GM12878 (cell line): Measurements from ENCODE around the gene ALCAM. TPM values are rescaled to one million over a fixed set of nuclear protein-coding genes. Genes with fewer than 3 reads are reported as not detected.

Experiments
- ATAC-seq: fragments of 200-7000 bp; cut with Tn5 transposase; 3 replicates; pipeline ENCODE4 v1.9.1; 2020; ENCODE audit warnings: mild to moderate bottlenecking, moderate library complexity
- BruUV-seq: library from RNA; stranded (reverse); fragments of 400-500 nt; replicated peaks from 2 replicates; lab custom pipeline; 2021; lab: Mats Ljungman, UMichigan
- CTCF ChIA-PET: fragments of 300-600 bp; sonication (Branson Sonifier 250); formaldehyde crosslinking; extraction: SDS; loops from one replicate; lab custom pipeline; 2021; ENCODE audit warnings: inconsistent platforms; lab: Yijun Ruan, JAX
- POLR2A ChIA-PET: fragments of 350-600 bp; formaldehyde crosslinking; extraction: SDS; loops from one replicate; lab custom pipeline; 2021; ENCODE audit warnings: inconsistent platforms; lab: Charles Lee
- RAD21 ChIA-PET: fragments of 300-600 bp; sonication (Branson Sonifier 250); formaldehyde crosslinking; loops from one replicate; lab custom pipeline; 2023; ENCODE audit warnings: antibody characterized with exemption; ENCODE audit not compliant: unreplicated experiment; lab: Charles Lee
- SMC1A ChIA-PET: fragments of 300-600 bp; sonication (Branson Sonifier 250); formaldehyde crosslinking; loops from one replicate; lab custom pipeline; 2023; ENCODE audit not compliant: unreplicated experiment, uncharacterized antibody; lab: Charles Lee
- DNase-seq: peaks from one replicate; pipeline ENCODE4 v3.0.0-alpha.2; 2011; ENCODE audit warnings: low read depth, low spot score
- FAIRE-seq: peaks from 3 replicates; lab custom pipeline; 2011; peaks lifted over from hg19 to GRCh38; lab: Jason Lieb, UNC
- H2AFZ ChIP-seq: 2 replicates; pipeline ENCODE4 v1.6.0; 2011; ENCODE audit warnings: low read depth, low read length, control low read depth; ENCODE audit not compliant: control insufficient read depth
- H3K27ac ChIP-seq: 2 replicates; pipeline ENCODE4 v1.5.1; 2011; ENCODE audit warnings: control low read depth; ENCODE audit not compliant: control insufficient read depth, insufficient read depth
- H3K27me3 ChIP-seq, 2 experiments: replicated peaks in 1 of 2; 2 replicates each; pipeline versions ENCODE4 v1.6.0 to v1.6.1; 2011; ENCODE audit warnings: low read length in 1 of 2; ENCODE audit not compliant: control insufficient read depth in 2 of 2, insufficient read depth in 2 of 2
- H3K36me3 ChIP-seq, 2 experiments: 2 replicates each; pipeline ENCODE4 v1.5.1; 2011; ENCODE audit warnings: low read length in 1 of 2; ENCODE audit not compliant: control insufficient read depth in 2 of 2, insufficient read depth in 2 of 2
- H3K4me1 ChIP-seq: 2 replicates; pipeline ENCODE4 v1.6.1; 2011; ENCODE audit warnings: mild to moderate bottlenecking, low read length, moderate library complexity, mixed read lengths; ENCODE audit not compliant: control insufficient read depth, insufficient read depth
- H3K4me2 ChIP-seq: 2 replicates; pipeline ENCODE4 v1.6.0; 2011; ENCODE audit warnings: control low read depth; ENCODE audit not compliant: control insufficient read depth, insufficient read depth
- H3K4me3 ChIP-seq: fragments of 200-600 bp; sonication (generic); 2 replicates; pipeline ENCODE4 v1.5.1; 2016
- H3K79me2 ChIP-seq: 2 replicates; pipeline ENCODE4 v1.6.0; 2011; ENCODE audit warnings: low read length; ENCODE audit not compliant: control insufficient read depth, insufficient read depth
- H3K9ac ChIP-seq: 2 replicates; pipeline ENCODE4 v1.8.0; 2011; ENCODE audit warnings: low read length, control low read depth, mixed read lengths; ENCODE audit not compliant: control insufficient read depth, insufficient read depth
- H3K9me3 ChIP-seq: replicated peaks from 3 replicates; pipeline ENCODE4 v1.5.1; 2011; ENCODE audit warnings: mild to moderate bottlenecking, low read length; ENCODE audit not compliant: control insufficient read depth, insufficient read depth
- H4K20me1 ChIP-seq: 2 replicates; pipeline ENCODE4 v1.6.0; 2011; ENCODE audit not compliant: control insufficient read depth, insufficient read depth
- ATF2 ChIP-seq: IDR thresholded peaks from 2 replicates; pipeline ENCODE4 v1.6.1; 2012; ENCODE audit warnings: low read length, inconsistent platforms
- ATF3 ChIP-seq: IDR thresholded peaks from 2 replicates; pipeline ENCODE4 v1.6.1; 2011; ENCODE audit warnings: low read depth, mild to moderate bottlenecking, low read length, moderate library complexity, borderline replicate concordance; ENCODE audit errors: extremely low read depth
- BCL3 ChIP-seq: IDR thresholded peaks from 2 replicates; pipeline ENCODE4 v1.6.1; 2011; ENCODE audit warnings: borderline replicate concordance, low read depth, mild to moderate bottlenecking, moderate library complexity, low read length; ENCODE audit not compliant: insufficient read depth, poor library complexity, severe bottlenecking
- CEBPB ChIP-seq, 2 experiments: fragments of 150-350 bp in 1 of 2; IDR thresholded peaks; 2 replicates each; pipeline ENCODE4 v1.6.1; 2012 to 2014; ENCODE audit warnings: low read depth in 2 of 2, low read length in 2 of 2, borderline replicate concordance in 1 of 2, inconsistent platforms in 1 of 2
- CHD1 ChIP-seq: IDR thresholded peaks from 2 replicates; pipeline ENCODE4 v1.6.1; 2012; ENCODE audit warnings: low read depth, low read length, improper control_type of control experiment
- CTCF ChIP-seq, 3 experiments: IDR thresholded peaks in 2 of 3; conservative IDR thresholded peaks in 1 of 3; 2 replicates each; pipeline ENCODE4 v1.5.1; 2011; ENCODE audit warnings: low read depth in 3 of 3, low read length in 3 of 3, mild to moderate bottlenecking in 3 of 3, control low read depth in 2 of 3, moderate library complexity in 2 of 3, inconsistent platforms in 1 of 3, mixed read lengths in 1 of 3; ENCODE audit not compliant: control insufficient read depth in 2 of 3, insufficient read depth in 1 of 3; ENCODE audit errors: extremely low read depth in 1 of 3
- HDGF ChIP-seq: fragments of 450-650 bp; IDR thresholded peaks from 2 replicates; pipeline ENCODE4 v1.6.1; 2016; ENCODE audit warnings: antibody characterized with exemption
- KDM1A ChIP-seq: fragments of 200-600 bp; sonication (generic); IDR thresholded peaks from 2 replicates; pipeline ENCODE4 v1.6.1; 2016; ENCODE audit warnings: borderline replicate concordance
- LARP7 ChIP-seq: fragments of 450-650 bp; IDR thresholded peaks from 2 replicates; pipeline ENCODE4 v1.6.1; 2017; ENCODE audit warnings: mild to moderate bottlenecking
- MAX ChIP-seq: IDR thresholded peaks from 2 replicates; pipeline ENCODE4 v1.6.1; 2012; ENCODE audit warnings: low read depth, low read length, improper control_type of control experiment
- PKNOX1 ChIP-seq: fragments of 450-650 bp; IDR thresholded peaks from 2 replicates; pipeline ENCODE4 v1.6.1; 2016; ENCODE audit warnings: mild to moderate bottlenecking
- RAD21 ChIP-seq: IDR thresholded peaks from 2 replicates; pipeline ENCODE4 v1.6.1; 2011; ENCODE audit warnings: mild to moderate bottlenecking, low read depth, low read length, moderate library complexity; ENCODE audit not compliant: insufficient read depth
- RAD51 ChIP-seq: fragments of 450-650 bp; IDR thresholded peaks from 2 replicates; pipeline ENCODE4 v1.6.1; 2016; ENCODE audit warnings: moderate library complexity, mild to moderate bottlenecking, inconsistent platforms
- TARDBP ChIP-seq: IDR thresholded peaks from 2 replicates; pipeline ENCODE4 v1.6.1; 2016; ENCODE audit warnings: borderline replicate concordance
- YY1 ChIP-seq: IDR thresholded peaks from 2 replicates; pipeline ENCODE4 v1.6.1; 2011; ENCODE audit warnings: low read depth, mild to moderate bottlenecking, low read length
- WGBS: methylation state at CpG from one replicate; pipeline ENCODE4 v1.1.6; 2016; ENCODE audit warnings: low lambda C conversion rate; ENCODE audit not compliant: insufficient replicate concordance, insufficient coverage; ENCODE audit errors: missing lambda C conversion rate; 5-methylcytosine and 5-hydroxymethylcytosine counted together
- in situ Hi-C: fragments of 300-500 bp; cut with MboI; formaldehyde crosslinking; loops from 9 replicates; pipeline ENCODE4 v1.14.3; 2018; ENCODE audit warnings: mixed read lengths
- intact Hi-C: fragments of 100-400 bp; cut with micrococcal nuclease; formaldehyde crosslinking; loops from one replicate; pipeline ENCODE4 v1.14.2; 2022; ENCODE audit not compliant: unreplicated experiment
- polyA plus RNA-seq, 11 experiments: library from polyadenylated mRNA; depleted of rRNA in 4 of 11; unstranded in 6 of 11; stranded (reverse) in 5 of 11; fragments of >200 nt; fragmentation: Nextera tagmentation in 4 of 11; fragmentation: Illumina TruSeq in 1 of 11; extraction: Ambion mirVana in 4 of 11; extraction: Trizol in 1 of 11; gene quantifications; 1 replicate in 1 of 11; 2 replicates in 10 of 11; pipeline versions ENCODE4 v1.2.1 to v1.2.3, GENCODE V29; 2011 to 2016; ENCODE audit warnings: inconsistent platforms in 2 of 11, missing spikeins in 2 of 11, low read depth in 1 of 11
- total RNA-seq, 4 experiments: library from RNA; depleted of rRNA in 3 of 4; stranded (reverse); fragments of >200 nt in 3 of 4; fragmentation: Illumina TruSeq in 1 of 4; extraction: Trizol in 1 of 4; gene quantifications; 2 replicates each; pipeline versions ENCODE4 v1.2.1 to v1.2.3, GENCODE V29; 2013 to 2021

The ALCAM gene
- total and polyA plus RNA-seq, 10 of the 15 experiments (the other 5 are each of a cell fraction or from before 2014, with no cell fraction given), result 12.2 to 54.2 (median 32.6) TPM

- DNase-seq (no peak), FAIRE-seq (no peak), ATAC-seq (no peak)
- H4K20me1 ChIP-seq, result no peaks in the 10 kb centered on the region
- H3K9ac ChIP-seq, result no peak overlapping the region
- intact Hi-C loops (no loop called here), in situ Hi-C loops (no loop called here)
- H2AFZ ChIP-seq, result no peak overlapping the region
- H3K4me2 ChIP-seq, result no peak overlapping the region
- no peaks in the 10 kb centered on the region for H3K79me2 ChIP-seq
- CTCF ChIA-PET, result no interaction called here
- no peaks in the 10 kb centered on the region for H3K4me1 ChIP-seq
- H3K27me3 ChIP-seq, result no peaks in the 10 kb centered on the region
- H3K9me3 ChIP-seq, result no peaks in the 10 kb centered on the region
- SMC1A ChIA-PET, result no interaction called here
- BruUV-seq, result no TSS peak
- RAD21 ChIA-PET, result no interaction called here
- POLR2A ChIA-PET, result no interaction called here
- H3K36me3 ChIP-seq, result peaks cover 3 to 12% of the 10 kb centered on the region in 2 experiments
- WGBS, result 56% methylated on average over 3 of the region's 3 CpGs
- no peak overlapping the region for H3K27ac ChIP-seq
- H3K4me3 ChIP-seq, result no peak overlapping the region
- no peak for TF ChIP-seq ATF2
- TF ChIP-seq ATF3, result no peak
- TF ChIP-seq MAX, result no peak
- no peak for TF ChIP-seq CTCF (IDR thresholded peaks at IDR 0.05 in 2 of 3, conservative IDR thresholded peaks at IDR 0.05 in 1 of 3; ENCODE audit: control insufficient read depth in 2 of 3, extremely low read depth in 1 of 3, insufficient read depth in 1 of 3, low read depth in 3 of 3, low read length in 3 of 3)
- TF ChIP-seq CHD1, result no peak
- TF ChIP-seq HDGF, result no peak
- no peak for TF ChIP-seq KDM1A
- no peak for TF ChIP-seq RAD21
- no peak for TF ChIP-seq CEBPB (IDR thresholded peaks at IDR 0.05; ENCODE audit: borderline replicate concordance in 1 of 2, low read depth in 2 of 2, low read length in 2 of 2)
- no peak for TF ChIP-seq BCL3
- no peak for TF ChIP-seq YY1
- no peak for TF ChIP-seq PKNOX1
- no peak for TF ChIP-seq RAD51
- TF ChIP-seq TARDBP, result no peak
- TF ChIP-seq LARP7, result no peak
Observed at GRCh38 chr3:105553851-105554250, 187.1 kb downstream of the ALCAM start.
